ENCODE measurements around the gene MAP4K2. TPM values are rescaled to one million over a fixed set of nuclear protein-coding genes. Genes with fewer than 3 reads are reported as not detected.
A peak's percentile ranks its signal among the peaks of the same experiment; 100 is the strongest.

Gene MAP4K2
- polyA plus RNA-seq, 1 of the 3 experiments (the other 2 are of a cell fraction) = 20.0 TPM

DNA sequence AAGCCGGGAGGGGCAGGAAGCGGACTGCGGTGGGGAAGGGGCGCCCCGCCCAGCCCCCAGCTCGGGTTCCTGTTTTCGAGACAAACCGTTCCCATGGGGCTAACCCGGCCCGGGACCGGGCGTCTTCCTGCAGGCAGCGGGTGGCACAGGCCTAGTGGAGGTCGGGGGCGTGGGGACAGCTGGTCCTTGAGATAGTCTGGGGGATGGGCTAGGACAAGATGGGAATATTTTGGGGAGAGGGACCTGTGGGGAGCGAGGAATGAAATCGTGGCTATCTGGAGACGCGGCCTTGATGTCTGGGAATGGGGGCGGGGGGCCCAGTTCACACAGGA lies 57.9 kb downstream of the MAP4K2 start (continued):
- TF ChIP-seq EZH2phosphoT487 (IDR thresholded peaks at IDR 0.05; ENCODE audit: borderline replicate concordance, low read depth) = no peak
- TF ChIP-seq TAF1 (IDR thresholded peaks at IDR 0.05; ENCODE audit: borderline replicate concordance, low read depth, low read length) = no peak
- TF ChIP-seq YY1 (IDR thresholded peaks at IDR 0.05; ENCODE audit: low read depth) = no peak
- no peak for TF ChIP-seq TCF12 (IDR thresholded peaks at IDR 0.05)
- TF ChIP-seq RCOR1 (IDR thresholded peaks at IDR 0.05; ENCODE audit: low read length) = no peak
- TF ChIP-seq SMC3 (IDR thresholded peaks at IDR 0.05; ENCODE audit: low read depth, low read length) = no peak
- TF ChIP-seq FOXM1 (IDR thresholded peaks at IDR 0.05; ENCODE audit: low read depth) = no peak
- TF ChIP-seq, protein P1, sequence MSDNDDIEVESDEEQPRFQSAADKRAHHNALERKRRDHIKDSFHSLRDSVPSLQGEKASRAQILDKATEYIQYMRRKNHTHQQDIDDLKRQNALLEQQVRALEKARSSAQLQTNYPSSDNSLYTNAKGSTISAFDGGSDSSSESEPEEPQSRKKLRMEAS (IDR thresholded peaks at IDR 0.05; ENCODE audit: low read depth) = no peak
- no peak for TF ChIP-seq JUND (IDR thresholded peaks at IDR 0.05)
- TF ChIP-seq, protein P2, sequence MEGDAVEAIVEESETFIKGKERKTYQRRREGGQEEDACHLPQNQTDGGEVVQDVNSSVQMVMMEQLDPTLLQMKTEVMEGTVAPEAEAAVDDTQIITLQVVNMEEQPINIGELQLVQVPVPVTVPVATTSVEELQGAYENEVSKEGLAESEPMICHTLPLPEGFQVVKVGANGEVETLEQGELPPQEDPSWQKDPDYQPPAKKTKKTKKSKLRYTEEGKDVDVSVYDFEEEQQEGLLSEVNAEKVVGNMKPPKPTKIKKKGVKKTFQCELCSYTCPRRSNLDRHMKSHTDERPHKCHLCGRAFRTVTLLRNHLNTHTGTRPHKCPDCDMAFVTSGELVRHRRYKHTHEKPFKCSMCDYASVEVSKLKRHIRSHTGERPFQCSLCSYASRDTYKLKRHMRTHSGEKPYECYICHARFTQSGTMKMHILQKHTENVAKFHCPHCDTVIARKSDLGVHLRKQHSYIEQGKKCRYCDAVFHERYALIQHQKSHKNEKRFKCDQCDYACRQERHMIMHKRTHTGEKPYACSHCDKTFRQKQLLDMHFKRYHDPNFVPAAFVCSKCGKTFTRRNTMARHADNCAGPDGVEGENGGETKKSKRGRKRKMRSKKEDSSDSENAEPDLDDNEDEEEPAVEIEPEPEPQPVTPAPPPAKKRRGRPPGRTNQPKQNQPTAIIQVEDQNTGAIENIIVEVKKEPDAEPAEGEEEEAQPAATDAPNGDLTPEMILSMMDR (IDR thresholded peaks at IDR 0.05) = no peak

GRCh38 chr11:64744544-64745188 lies 58.3 kb downstream of the MAP4K2 start:
- H4K20me1 ChIP-seq (ENCODE audit: insufficient read depth) = peaks cover 2% of the 10 kb centered on the region; the same call in 1 of the 2 replicates
- peak overlapping the region in 1 of 2 experiments; percentile 70; a peak in 1 of 4 replicates for H3K27ac ChIP-seq (ENCODE audit: low read depth in 2 of 2, low read length in 1 of 2)
- 0% methylated on average over 11 of the region's 89 CpGs for WGBS (ENCODE audit: low lambda C conversion rate)
- peaks cover 22% of the 10 kb centered on the region for H3F3A ChIP-seq (replicated peaks; ENCODE audit: insufficient read depth)
- TF ChIP-seq, protein P3, sequence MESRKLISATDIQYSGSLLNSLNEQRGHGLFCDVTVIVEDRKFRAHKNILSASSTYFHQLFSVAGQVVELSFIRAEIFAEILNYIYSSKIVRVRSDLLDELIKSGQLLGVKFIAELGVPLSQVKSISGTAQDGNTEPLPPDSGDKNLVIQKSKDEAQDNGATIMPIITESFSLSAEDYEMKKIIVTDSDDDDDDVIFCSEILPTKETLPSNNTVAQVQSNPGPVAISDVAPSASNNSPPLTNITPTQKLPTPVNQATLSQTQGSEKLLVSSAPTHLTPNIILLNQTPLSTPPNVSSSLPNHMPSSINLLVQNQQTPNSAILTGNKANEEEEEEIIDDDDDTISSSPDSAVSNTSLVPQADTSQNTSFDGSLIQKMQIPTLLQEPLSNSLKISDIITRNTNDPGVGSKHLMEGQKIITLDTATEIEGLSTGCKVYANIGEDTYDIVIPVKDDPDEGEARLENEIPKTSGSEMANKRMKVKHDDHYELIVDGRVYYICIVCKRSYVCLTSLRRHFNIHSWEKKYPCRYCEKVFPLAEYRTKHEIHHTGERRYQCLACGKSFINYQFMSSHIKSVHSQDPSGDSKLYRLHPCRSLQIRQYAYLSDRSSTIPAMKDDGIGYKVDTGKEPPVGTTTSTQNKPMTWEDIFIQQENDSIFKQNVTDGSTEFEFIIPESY (IDR thresholded peaks at IDR 0.05; ENCODE audit: borderline replicate concordance, low read depth) = no peak
- no peak for TF ChIP-seq TCF12 (IDR thresholded peaks at IDR 0.05)
- TF ChIP-seq, protein P4, sequence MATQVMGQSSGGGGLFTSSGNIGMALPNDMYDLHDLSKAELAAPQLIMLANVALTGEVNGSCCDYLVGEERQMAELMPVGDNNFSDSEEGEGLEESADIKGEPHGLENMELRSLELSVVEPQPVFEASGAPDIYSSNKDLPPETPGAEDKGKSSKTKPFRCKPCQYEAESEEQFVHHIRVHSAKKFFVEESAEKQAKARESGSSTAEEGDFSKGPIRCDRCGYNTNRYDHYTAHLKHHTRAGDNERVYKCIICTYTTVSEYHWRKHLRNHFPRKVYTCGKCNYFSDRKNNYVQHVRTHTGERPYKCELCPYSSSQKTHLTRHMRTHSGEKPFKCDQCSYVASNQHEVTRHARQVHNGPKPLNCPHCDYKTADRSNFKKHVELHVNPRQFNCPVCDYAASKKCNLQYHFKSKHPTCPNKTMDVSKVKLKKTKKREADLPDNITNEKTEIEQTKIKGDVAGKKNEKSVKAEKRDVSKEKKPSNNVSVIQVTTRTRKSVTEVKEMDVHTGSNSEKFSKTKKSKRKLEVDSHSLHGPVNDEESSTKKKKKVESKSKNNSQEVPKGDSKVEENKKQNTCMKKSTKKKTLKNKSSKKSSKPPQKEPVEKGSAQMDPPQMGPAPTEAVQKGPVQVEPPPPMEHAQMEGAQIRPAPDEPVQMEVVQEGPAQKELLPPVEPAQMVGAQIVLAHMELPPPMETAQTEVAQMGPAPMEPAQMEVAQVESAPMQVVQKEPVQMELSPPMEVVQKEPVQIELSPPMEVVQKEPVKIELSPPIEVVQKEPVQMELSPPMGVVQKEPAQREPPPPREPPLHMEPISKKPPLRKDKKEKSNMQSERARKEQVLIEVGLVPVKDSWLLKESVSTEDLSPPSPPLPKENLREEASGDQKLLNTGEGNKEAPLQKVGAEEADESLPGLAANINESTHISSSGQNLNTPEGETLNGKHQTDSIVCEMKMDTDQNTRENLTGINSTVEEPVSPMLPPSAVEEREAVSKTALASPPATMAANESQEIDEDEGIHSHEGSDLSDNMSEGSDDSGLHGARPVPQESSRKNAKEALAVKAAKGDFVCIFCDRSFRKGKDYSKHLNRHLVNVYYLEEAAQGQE (IDR thresholded peaks at IDR 0.05; ENCODE audit: low read depth, low read length) = no peak
- TF ChIP-seq JUND (IDR thresholded peaks at IDR 0.05) = no peak
- TF ChIP-seq TEAD4 (IDR thresholded peaks at IDR 0.05; ENCODE audit: borderline replicate concordance, insufficient read depth) = no peak
- no peak for TF ChIP-seq RXRA (IDR thresholded peaks at IDR 0.05; ENCODE audit: borderline replicate concordance, low read depth)
- TF ChIP-seq, protein P2 (IDR thresholded peaks at IDR 0.05) = no peak
- no peak for TF ChIP-seq RFX5 (IDR thresholded peaks at IDR 0.05; ENCODE audit: low read length)
- TF ChIP-seq EZH2phosphoT487 (IDR thresholded peaks at IDR 0.05; ENCODE audit: borderline replicate concordance, low read depth) = no peak
- TF ChIP-seq MXI1 (IDR thresholded peaks at IDR 0.05; ENCODE audit: low read depth, low read length) = no peak
- TF ChIP-seq SIN3A (IDR thresholded peaks at IDR 0.05; ENCODE audit: borderline replicate concordance, low read depth, low read length) = no peak
- TF ChIP-seq YY1 (IDR thresholded peaks at IDR 0.05; ENCODE audit: low read depth) = no peak
- H3K36me3 ChIP-seq (replicated peaks in 1 of 2; ENCODE audit: control insufficient read depth in 1 of 2, insufficient read depth in 2 of 2, low read length in 1 of 2) = no peaks in the 10 kb centered on the region
- H3K4me1 ChIP-seq (ENCODE audit: control insufficient read depth in 1 of 2, insufficient read depth in 2 of 2, low read depth in 1 of 2, low read length in 1 of 2) = peaks cover 16 to 17% of the 10 kb centered on the region in 2 experiments; a peak in 2 of 4 replicates
- H3K9me3 ChIP-seq = no peaks in the 10 kb centered on the region
- peak overlapping the region; percentile 30; the same call in 1 of the 2 replicates for H2AFZ ChIP-seq (ENCODE audit: low read depth)
- H3K27me3 ChIP-seq (ENCODE audit: insufficient read depth) = peaks cover 8% of the 10 kb centered on the region; the same call in 1 of the 2 replicates
- peak overlapping the region; percentile 50 to 56 for H3K4me3 ChIP-seq (ENCODE audit: low read depth in 2 of 2, low read length in 1 of 2)
- CTCF ChIA-PET = interaction anchor here (0.8 to 4.2 kb wide), 18 partner anchors 9 to 71 kb away, joined by 3 to 48 read pairs (median 8); partner anchors contain the start of gene NRXN2
- POLR2A ChIA-PET = interaction anchor here (0.7 kb wide), 1 partner anchor 92 kb away, joined by 3 read pairs; no protein-coding TSS in a partner anchor
- peak overlapping the region; percentile 39; the same call in 1 of the 2 replicates for H3K9ac ChIP-seq
- peak overlapping the region; percentile 80 for H3K4me2 ChIP-seq
- H3K79me2 ChIP-seq (ENCODE audit: insufficient read depth) = no peaks in the 10 kb centered on the region
- no peaks in the 10 kb centered on the region for H3K9me2 ChIP-seq
- peak; percentile 86 for DNase-seq
